GM12872 (cell line): ENCODE data around the gene COL18A1.

Experiments used
- TF ChIP-seq, protein P1 (sequence below): IDR thresholded peaks from 3 replicates; pipeline ENCODE4 v1.5.1; 2011; ENCODE audit warnings: low read depth, mild to moderate bottlenecking, low read length, moderate library complexity; ENCODE audit not compliant: insufficient read depth

The COL18A1 gene

DNA sequence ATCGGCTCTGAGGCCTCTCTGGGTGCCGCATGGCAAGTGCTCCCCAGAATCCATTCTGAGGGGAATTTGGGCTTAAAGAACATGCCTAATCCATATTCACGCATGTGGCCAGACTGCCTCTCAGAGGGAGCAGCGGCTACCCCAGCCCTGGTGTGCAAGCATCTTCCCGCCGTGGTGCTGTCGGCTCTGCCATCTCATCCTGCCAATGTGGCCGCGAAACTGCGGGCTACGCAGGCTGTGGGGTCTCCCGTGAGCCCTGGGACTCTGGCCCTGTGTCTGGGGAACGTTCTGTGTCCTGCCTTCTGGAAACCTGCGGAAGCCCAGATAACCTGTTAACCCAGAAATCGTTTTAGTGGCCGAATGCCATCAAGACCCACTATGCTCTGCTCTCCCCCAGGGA lies 76.6 kb downstream of the COL18A1 start:
- TF ChIP-seq, protein P1, sequence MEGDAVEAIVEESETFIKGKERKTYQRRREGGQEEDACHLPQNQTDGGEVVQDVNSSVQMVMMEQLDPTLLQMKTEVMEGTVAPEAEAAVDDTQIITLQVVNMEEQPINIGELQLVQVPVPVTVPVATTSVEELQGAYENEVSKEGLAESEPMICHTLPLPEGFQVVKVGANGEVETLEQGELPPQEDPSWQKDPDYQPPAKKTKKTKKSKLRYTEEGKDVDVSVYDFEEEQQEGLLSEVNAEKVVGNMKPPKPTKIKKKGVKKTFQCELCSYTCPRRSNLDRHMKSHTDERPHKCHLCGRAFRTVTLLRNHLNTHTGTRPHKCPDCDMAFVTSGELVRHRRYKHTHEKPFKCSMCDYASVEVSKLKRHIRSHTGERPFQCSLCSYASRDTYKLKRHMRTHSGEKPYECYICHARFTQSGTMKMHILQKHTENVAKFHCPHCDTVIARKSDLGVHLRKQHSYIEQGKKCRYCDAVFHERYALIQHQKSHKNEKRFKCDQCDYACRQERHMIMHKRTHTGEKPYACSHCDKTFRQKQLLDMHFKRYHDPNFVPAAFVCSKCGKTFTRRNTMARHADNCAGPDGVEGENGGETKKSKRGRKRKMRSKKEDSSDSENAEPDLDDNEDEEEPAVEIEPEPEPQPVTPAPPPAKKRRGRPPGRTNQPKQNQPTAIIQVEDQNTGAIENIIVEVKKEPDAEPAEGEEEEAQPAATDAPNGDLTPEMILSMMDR = no peak

DNA sequence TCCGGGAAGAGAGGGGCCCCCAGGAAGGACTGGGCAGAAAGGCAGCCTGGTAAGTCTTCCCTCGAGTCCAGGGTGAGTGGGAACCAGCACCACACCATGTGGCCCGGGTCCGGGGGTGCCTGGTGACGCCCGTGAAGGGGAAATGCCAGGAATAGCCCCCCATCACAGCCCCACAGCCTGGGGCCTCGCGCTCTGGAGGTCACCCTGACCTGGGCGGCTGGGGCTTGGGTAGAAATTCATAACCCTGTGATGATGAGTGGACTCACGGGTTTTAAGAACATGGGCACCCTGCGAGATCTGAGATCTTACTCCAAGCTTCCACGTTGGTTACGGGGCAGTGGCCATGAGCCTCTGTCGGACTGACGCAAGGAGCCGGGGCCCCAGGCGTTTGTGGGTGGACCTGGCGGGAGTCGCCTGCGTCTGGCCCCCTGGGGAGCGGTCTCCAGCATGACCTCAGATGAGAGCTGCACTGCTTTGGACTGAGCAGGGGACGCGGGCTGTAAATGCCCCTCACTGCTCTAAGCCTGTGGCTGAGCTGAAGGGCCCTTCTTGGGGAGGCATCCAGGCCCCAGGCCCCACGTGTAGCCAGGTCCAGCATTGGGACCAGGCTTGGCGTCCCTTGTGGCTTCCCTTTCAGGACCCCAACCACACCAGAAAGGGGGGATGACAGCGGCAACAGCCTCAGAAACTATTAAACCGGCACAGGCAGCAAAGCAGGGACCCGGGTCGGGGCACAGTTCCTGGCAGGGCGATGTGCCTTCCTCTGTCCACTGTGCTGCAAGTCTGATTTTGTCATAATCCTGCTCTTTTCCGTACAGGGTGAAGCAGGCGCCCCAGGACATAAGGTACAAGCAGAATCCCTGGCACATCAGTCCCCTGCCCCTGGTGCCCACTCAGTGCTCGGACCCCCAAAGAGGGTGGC lies 77.3 kb downstream of the COL18A1 start:
- TF ChIP-seq, protein P1 = no peak

DNA sequence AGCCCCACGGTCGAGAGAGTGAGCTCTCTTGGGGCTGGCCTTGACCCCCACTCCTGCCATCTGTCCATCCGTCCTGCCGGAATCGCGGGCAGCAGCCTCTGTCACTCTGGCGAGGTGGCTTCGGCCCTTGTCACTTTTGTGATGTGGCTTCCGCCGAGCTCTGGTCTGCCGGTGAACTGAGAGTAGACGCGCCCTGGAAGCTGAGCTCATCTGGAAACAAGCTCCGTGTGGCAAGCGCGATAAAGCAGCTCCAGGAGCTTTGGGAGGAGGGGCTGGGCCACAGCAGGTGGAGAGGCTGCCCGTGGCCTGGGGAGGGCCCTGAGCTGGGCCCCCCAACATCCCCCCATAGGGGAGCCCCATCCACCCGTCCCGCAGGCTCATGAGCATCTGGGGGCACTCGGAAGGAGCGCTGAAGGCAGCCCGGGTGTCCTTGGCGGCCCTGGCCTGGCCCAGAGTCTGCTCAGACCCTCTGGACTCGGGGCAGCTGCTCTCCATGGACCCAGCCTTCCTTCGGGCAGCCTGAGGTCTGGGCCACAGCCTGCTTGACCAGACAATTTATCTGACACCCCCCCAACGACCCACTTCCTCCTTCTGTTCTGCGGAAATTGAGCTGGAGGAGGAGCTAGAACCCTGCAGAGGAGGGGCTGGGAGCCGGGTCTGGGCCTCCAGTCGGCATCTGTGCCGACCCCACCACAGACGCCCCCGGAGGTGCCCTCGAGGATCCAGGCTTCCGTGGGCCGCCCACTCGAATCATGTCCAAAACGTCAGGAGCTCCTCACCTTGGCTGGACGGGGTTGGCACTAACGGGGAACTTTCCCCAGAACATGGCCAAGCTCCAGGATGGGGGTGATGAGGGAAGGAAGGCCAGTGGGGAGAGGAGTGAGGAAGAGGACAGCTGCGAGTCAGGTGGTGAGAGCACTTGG lies 78.2 kb downstream of the COL18A1 start:
- TF ChIP-seq, protein P1 = no peak

DNA sequence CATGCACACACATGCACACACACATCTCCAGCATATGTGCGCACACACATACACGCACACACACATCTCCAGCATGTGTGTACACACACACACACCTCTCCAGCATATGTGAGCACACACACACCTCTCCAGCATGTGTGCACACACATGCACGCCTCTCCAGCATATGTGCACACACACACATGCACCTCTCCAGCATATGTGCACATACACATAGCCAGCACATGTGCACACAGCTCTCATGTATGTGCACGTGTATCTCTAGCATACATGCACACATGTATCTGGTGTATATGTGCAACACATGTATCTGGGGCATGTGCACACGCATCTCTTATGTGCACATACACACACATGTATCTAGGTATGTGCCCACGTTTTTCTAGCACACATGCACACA lies 79.4 kb downstream of the COL18A1 start:
- TF ChIP-seq, protein P1 = no peak

DNA sequence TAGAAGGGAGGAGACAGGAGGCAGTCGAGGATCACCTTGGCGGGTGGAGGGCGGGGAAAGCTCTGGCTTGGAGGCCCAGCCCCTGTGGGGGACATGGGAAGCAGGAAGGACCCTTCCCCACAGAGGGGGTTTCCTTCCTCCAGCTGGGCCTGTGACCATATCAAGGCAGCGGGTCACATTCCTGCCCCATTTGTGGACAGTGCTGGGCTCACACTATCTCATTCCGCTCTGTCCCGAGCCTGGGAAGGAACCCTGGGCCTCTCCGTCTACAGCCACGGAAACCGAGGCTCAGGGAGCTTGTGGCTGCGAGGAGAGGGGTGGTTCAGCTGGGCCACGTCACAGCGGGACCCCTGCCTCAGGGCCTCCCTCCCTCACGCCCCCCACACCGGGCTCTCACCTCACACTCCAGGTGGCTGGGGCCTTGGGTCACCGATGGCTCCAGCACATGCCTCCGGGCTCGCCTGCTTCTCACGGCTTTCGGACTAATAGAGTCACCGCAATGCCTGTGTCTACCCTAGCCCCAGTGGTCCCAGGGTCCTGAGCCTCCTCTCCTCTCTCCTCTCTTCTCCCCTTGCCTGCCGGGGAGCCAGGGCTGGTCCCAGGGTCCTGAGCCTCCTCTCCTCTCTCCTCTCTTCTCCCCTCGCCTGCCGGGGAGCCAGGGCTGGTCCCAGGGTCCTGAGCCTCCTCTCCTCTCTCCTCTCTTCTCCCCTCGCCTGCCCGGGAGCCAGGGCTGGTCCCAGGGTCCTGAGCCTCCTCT lies 80.9 kb downstream of the COL18A1 start:
- TF ChIP-seq, protein P1 = no peak

DNA sequence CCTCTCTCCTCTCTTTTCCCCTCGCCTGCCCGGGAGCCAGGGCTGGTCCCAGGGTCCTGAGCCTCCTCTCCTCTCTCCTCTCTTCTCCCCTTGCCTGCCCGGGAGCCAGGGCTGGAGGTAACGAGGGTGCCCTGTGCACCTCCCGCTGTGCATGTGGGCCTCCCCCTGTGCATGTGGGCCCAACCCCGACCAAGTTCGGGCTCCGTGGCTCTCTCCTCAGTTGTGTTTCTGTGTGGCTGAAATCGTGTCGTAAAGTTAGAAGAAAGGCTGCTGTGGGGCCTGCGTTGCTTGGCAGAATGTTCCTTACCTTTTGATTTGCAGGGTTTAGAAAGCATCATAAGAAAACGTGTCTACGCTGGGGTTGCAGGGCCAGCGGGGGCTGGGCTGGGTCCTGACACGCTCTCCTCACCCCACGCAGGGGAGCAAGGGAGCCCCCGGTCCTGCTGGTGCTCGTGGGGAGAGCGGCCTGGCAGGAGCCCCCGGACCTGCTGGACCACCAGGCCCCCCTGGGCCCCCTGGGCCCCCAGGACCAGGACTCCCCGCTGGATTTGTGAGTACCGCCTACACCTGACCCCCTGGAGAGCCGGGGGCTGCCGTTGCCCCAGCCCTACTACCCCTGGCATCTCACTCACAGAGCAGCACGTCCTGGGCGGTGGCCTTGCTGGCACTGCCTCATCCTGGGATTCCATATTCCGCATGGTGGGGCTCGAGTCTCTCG lies 81.6 kb downstream of the COL18A1 start:
- TF ChIP-seq, protein P1 = no peak
